IPS-18a (cell line): ENCODE data around the gene ZNF626.
"Not testable (repeated sequence)": the region's sequence is repeated elsewhere in the genome, so short reads cannot be mapped to it uniquely, and the experiment has no call there.

Experiments
- H3K27ac ChIP-seq: one replicate; pipeline ENCODE4 v1.5.1; 2013; ENCODE audit warnings: low read length
- H3K27me3 ChIP-seq: one replicate; pipeline ENCODE4 v1.6.1; 2013; ENCODE audit warnings: mild to moderate bottlenecking, low read length; ENCODE audit not compliant: control insufficient read depth, insufficient read depth
- H3K36me3 ChIP-seq: one replicate; pipeline ENCODE4 v1.6.1; 2013; ENCODE audit warnings: low read depth, low read length; ENCODE audit not compliant: control insufficient read depth
- H3K4me1 ChIP-seq: one replicate; pipeline ENCODE4 v1.6.1; 2013; ENCODE audit warnings: low read depth, low read length; ENCODE audit not compliant: control insufficient read depth
- H3K4me3 ChIP-seq: one replicate; pipeline ENCODE4 v1.5.1; 2013; ENCODE audit warnings: low read length
- H3K9ac ChIP-seq: one replicate; pipeline ENCODE4 v1.6.1; 2013; ENCODE audit warnings: mild to moderate bottlenecking, low read length, moderate library complexity
- H3K9me3 ChIP-seq: one replicate; pipeline ENCODE4 v1.6.1; 2013; ENCODE audit warnings: low read depth, low read length; ENCODE audit not compliant: control insufficient read depth

ZNF626 gene

GRCh38 chr19:20661150-20661819 lies at the start of gene ZNF626:
Gene ZNF626 (minus strand): TSS chr19:20661571. CDS start chr19:20661446, 125 bp downstream.
- H3K4me3 ChIP-seq: no peak within 1 kb of the TSS
- H3K4me1 ChIP-seq: no peaks in the 10 kb centered on the region
- no peaks in the 10 kb centered on the region for H3K36me3 ChIP-seq
- no peak within 1 kb of the TSS for H3K27ac ChIP-seq
- no peak within 1 kb of the TSS for H3K9ac ChIP-seq
- peaks cover 53% of the 10 kb centered on the region for H3K9me3 ChIP-seq
- H3K27me3 ChIP-seq: no peaks in the 10 kb centered on the region

GRCh38 chr19:20669263-20669662 lies 7.9 kb upstream of the ZNF626 start:
- Histone ChIP-seq H3K36me3 (no peaks in the 10 kb centered on the region), H3K27me3 (no peaks in the 10 kb centered on the region), H3K9ac (no peak overlapping the region), H3K9me3 (peaks cover 62% of the 10 kb centered on the region), H3K4me3 (no peak overlapping the region), H3K27ac (no peak overlapping the region), H3K4me1 (no peaks in the 10 kb centered on the region)

- Histone ChIP-seq H3K27me3 (no peaks in the 10 kb centered on the region), H3K4me3 (no peak overlapping the region), H3K27ac (no peak overlapping the region), H3K9ac (no peak overlapping the region), H3K9me3 (peaks cover 52% of the 10 kb centered on the region), H3K4me1 (no peaks in the 10 kb centered on the region), H3K36me3 (no peaks in the 10 kb centered on the region)
Observed at GRCh38 chr19:20667281-20667680, 5.9 kb upstream of the ZNF626 start.

- peaks cover 49% of the 10 kb centered on the region for H3K9me3 ChIP-seq
- no peak overlapping the region for H3K27ac ChIP-seq
- H3K27me3 ChIP-seq: no peaks in the 10 kb centered on the region
- no peak overlapping the region for H3K9ac ChIP-seq
- H3K4me1 ChIP-seq: no peaks in the 10 kb centered on the region
- H3K4me3 ChIP-seq: no peak overlapping the region
- no peaks in the 10 kb centered on the region for H3K36me3 ChIP-seq
Observed at GRCh38 chr19:20664901-20665781, 3.8 kb upstream of the ZNF626 start.

GRCh38 chr19:20664475-20664874 lies 3.1 kb upstream of the ZNF626 start:
- H3K4me1 ChIP-seq, H3K9ac ChIP-seq, H3K4me3 ChIP-seq, H3K27me3 ChIP-seq, H3K36me3 ChIP-seq, H3K27ac ChIP-seq: not testable (repeated sequence)
- peaks cover 49% of the 10 kb centered on the region for H3K9me3 ChIP-seq

- no peak overlapping the region for H3K9ac ChIP-seq
- no peaks in the 10 kb centered on the region for H3K36me3 ChIP-seq
- H3K27ac ChIP-seq: no peak overlapping the region
- H3K4me3 ChIP-seq: no peak overlapping the region
- peaks cover 54% of the 10 kb centered on the region for H3K9me3 ChIP-seq
- H3K4me1 ChIP-seq: no peaks in the 10 kb centered on the region
- no peaks in the 10 kb centered on the region for H3K27me3 ChIP-seq
Observed at GRCh38 chr19:20662421-20663105, 1.2 kb upstream of the ZNF626 start.

GRCh38 chr19:20660473-20661140 lies 764 bp downstream of the ZNF626 start:
- H3K9ac ChIP-seq: no peak overlapping the region
- H3K9me3 ChIP-seq: peaks cover 52% of the 10 kb centered on the region
- no peak overlapping the region for H3K4me3 ChIP-seq
- no peaks in the 10 kb centered on the region for H3K36me3 ChIP-seq
- no peak overlapping the region for H3K27ac ChIP-seq
- no peaks in the 10 kb centered on the region for H3K27me3 ChIP-seq
- H3K4me1 ChIP-seq: no peaks in the 10 kb centered on the region

- Histone ChIP-seq H3K27ac (no peak overlapping the region), H3K9me3 (peaks cover 61% of the 10 kb centered on the region), H3K4me3 (no peak overlapping the region), H3K9ac (no peak overlapping the region), H3K4me1 (no peaks in the 10 kb centered on the region), H3K27me3 (no peaks in the 10 kb centered on the region), H3K36me3 (no peaks in the 10 kb centered on the region)
Observed at GRCh38 chr19:20640545-20640944, 20.8 kb downstream of the ZNF626 start.

- Histone ChIP-seq H3K9me3 (peaks cover 58% of the 10 kb centered on the region), H3K4me1 (no peaks in the 10 kb centered on the region), H3K27ac (no peak overlapping the region), H3K27me3 (no peaks in the 10 kb centered on the region), H3K4me3 (no peak overlapping the region), H3K36me3 (no peaks in the 10 kb centered on the region), H3K9ac (no peak overlapping the region)
Observed at GRCh38 chr19:20640023-20640422, 21.3 kb downstream of the ZNF626 start.

- H3K9me3 ChIP-seq: peaks cover 42% of the 10 kb centered on the region
- H3K27me3 ChIP-seq, H3K27ac ChIP-seq, H3K36me3 ChIP-seq, H3K4me3 ChIP-seq, H3K4me1 ChIP-seq, H3K9ac ChIP-seq: not testable (repeated sequence)
Observed at GRCh38 chr19:20624560-20624959, 36.8 kb downstream of the ZNF626 start.

- H3K9ac ChIP-seq: no peak overlapping the region
- H3K9me3 ChIP-seq: peaks cover 66% of the 10 kb centered on the region
- no peak overlapping the region for H3K27ac ChIP-seq
- H3K36me3 ChIP-seq: no peaks in the 10 kb centered on the region
- no peaks in the 10 kb centered on the region for H3K4me1 ChIP-seq
- H3K27me3 ChIP-seq: no peaks in the 10 kb centered on the region
- H3K4me3 ChIP-seq: no peak overlapping the region
Observed at GRCh38 chr19:20616071-20616470, 45.3 kb downstream of the ZNF626 start.
